Measurements from ENCODE around the gene SCN8A.

GRCh38 chr12:51722431-51722830 is 131.4 kb downstream of the SCN8A start:
- TF ChIP-seq POLR2AphosphoS5 (IDR thresholded peaks at IDR 0.05; ENCODE audit: low read depth, low read length) = no peak
- no peak for TF ChIP-seq POLR2A (IDR thresholded peaks at IDR 0.05; ENCODE audit: low read depth, low read length)
